ENCODE data around the gene SNX5. TPM values are rescaled to one million over a fixed set of nuclear protein-coding genes. Genes with fewer than 3 reads are reported as not detected.

SNX5 gene
- total RNA-seq, 4 donors from 2014 or later = 49.8 to 88.8 (median 60.9) TPM

GRCh38 chr20:17928633-17929311, 39.8 kb downstream of the SNX5 start:
- H3K36me3 ChIP-seq = no peaks in the 10 kb centered on the region
- in situ Hi-C loops (cut with MboI; ENCODE audit: low sequenced_read_pairs in 4 of 4) (loop anchor here in 2 of 4 donors (25.0 kb wide), 2 partner anchors 241 to 391 kb away; partner anchors contain the start of genes BANF2 (in 1 of the 2), BFSP1 (in 1 of the 2) and RRBP1 (in 1 of the 2)), intact Hi-C loops (cut with DNase I; ENCODE audit: low total_unique reads) (no loop called here)
- H3K4me1 ChIP-seq = peaks cover 8 to 20% of the 10 kb centered on the region in 2 donors
- no peak for DNase-seq
- no peak for ATAC-seq
- H3K27ac ChIP-seq = peak overlapping the region; percentile 40 to 68 (median 57)
- no peak for TF ChIP-seq CTCF (IDR thresholded peaks at IDR 0.05 in 4 of 5, conservative IDR thresholded peaks at IDR 0.05 in 1 of 5)
- TF ChIP-seq POLR2A (IDR thresholded peaks at IDR 0.05) = no peak
- no peaks in the 10 kb centered on the region for H3K9me3 ChIP-seq
- no peaks in the 10 kb centered on the region for H3K27me3 ChIP-seq
- H3K4me3 ChIP-seq = no peak overlapping the region

- Histone ChIP-seq H3K27ac (peak overlapping the region; percentile 40 to 68 (median 57)), H3K4me1 (peaks cover 8 to 18% of the 10 kb centered on the region in 2 donors), H3K36me3 (no peaks in the 10 kb centered on the region), H3K27me3 (no peaks in the 10 kb centered on the region), H3K9me3 (no peaks in the 10 kb centered on the region), H3K4me3 (no peak overlapping the region)
- ATAC-seq (peak; percentile 95 to 97), DNase-seq (peak in 1 of 2 donors; percentile 71)
- in situ Hi-C loops (cut with MboI; ENCODE audit: low sequenced_read_pairs in 4 of 4) (loop anchor here in 2 of 4 donors (25.0 kb wide), 2 partner anchors 241 to 391 kb away; partner anchors contain the start of genes BANF2 (in 1 of the 2), BFSP1 (in 1 of the 2) and RRBP1 (in 1 of the 2)), intact Hi-C loops (cut with DNase I; ENCODE audit: low total_unique reads) (no loop called here)
- TF ChIP-seq CTCF (IDR thresholded peaks at IDR 0.05 in 4 of 5, conservative IDR thresholded peaks at IDR 0.05 in 1 of 5) = no peak
- TF ChIP-seq POLR2A (IDR thresholded peaks at IDR 0.05) = no peak
Measured at GRCh38 chr20:17928211-17928611, 40.4 kb downstream of the SNX5 start.

- in situ Hi-C loops (cut with MboI; ENCODE audit: low sequenced_read_pairs in 4 of 4) (loop anchor here in 2 of 4 donors (25.0 kb wide), 2 partner anchors 239 to 389 kb away; partner anchors contain the start of genes BANF2 (in 1 of the 2), BFSP1 (in 1 of the 2) and RRBP1 (in 1 of the 2)), intact Hi-C loops (cut with DNase I; ENCODE audit: low total_unique reads) (no loop called here)
- Histone ChIP-seq H3K27me3 (no peaks in the 10 kb centered on the region), H3K9me3 (no peaks in the 10 kb centered on the region), H3K4me1 (peaks cover 5 to 18% of the 10 kb centered on the region in 2 donors), H3K27ac (no peak overlapping the region), H3K36me3 (no peaks in the 10 kb centered on the region), H3K4me3 (no peak overlapping the region)
- TF ChIP-seq CTCF (IDR thresholded peaks at IDR 0.05 in 4 of 5, conservative IDR thresholded peaks at IDR 0.05 in 1 of 5) (no peak), POLR2A (IDR thresholded peaks at IDR 0.05) (no peak)
- ATAC-seq (no peak), DNase-seq (no peak)
Measured at GRCh38 chr20:17925940-17926300, 42.7 kb downstream of the SNX5 start.

GRCh38 chr20:17925141-17925939, 43.3 kb downstream of the SNX5 start:
- intact Hi-C loops (cut with DNase I; ENCODE audit: low total_unique reads) (no loop called here), in situ Hi-C loops (cut with MboI; ENCODE audit: low sequenced_read_pairs in 4 of 4) (loop anchor here in 2 of 4 donors (25.0 kb wide), 2 partner anchors 238 to 388 kb away; partner anchors contain the start of genes BANF2 (in 1 of the 2), BFSP1 (in 1 of the 2) and RRBP1 (in 1 of the 2))
- H3K4me3 ChIP-seq = no peak overlapping the region
- no peak overlapping the region for H3K27ac ChIP-seq
- H3K4me1 ChIP-seq = peaks cover 5 to 18% of the 10 kb centered on the region in 2 donors
- ATAC-seq (no peak), DNase-seq (no peak)
- no peaks in the 10 kb centered on the region for H3K9me3 ChIP-seq
- no peaks in the 10 kb centered on the region for H3K27me3 ChIP-seq
- TF ChIP-seq CTCF (IDR thresholded peaks at IDR 0.05 in 4 of 5, conservative IDR thresholded peaks at IDR 0.05 in 1 of 5) = no peak
- no peak for TF ChIP-seq POLR2A (IDR thresholded peaks at IDR 0.05)
- no peaks in the 10 kb centered on the region for H3K36me3 ChIP-seq

All from gastrocnemius medialis (tissue), 4 donors.